Activated CD4-positive, CD25-positive, alpha-beta regulatory T cell treated with anti-CD3 and anti-CD28 coated beads, Interleukin-2, amount 50 U/mL, for 72 hours (primary cell): ENCODE measurements around the gene USP35.
"Not testable (repeated sequence)": the region's sequence is repeated elsewhere in the genome, so short reads cannot be mapped to it uniquely, and the experiment has no call there.

Source experiments
- DNase-seq: peaks from one replicate; pipeline ENCODE4 v3.0.0; 2021

USP35 gene

GRCh38 chr11:78218707-78219492, 30.2 kb downstream of the USP35 start:
- no peak for DNase-seq

- no peak for DNase-seq
Measured at GRCh38 chr11:78219493-78220217, 30.9 kb downstream of the USP35 start.

DNA sequence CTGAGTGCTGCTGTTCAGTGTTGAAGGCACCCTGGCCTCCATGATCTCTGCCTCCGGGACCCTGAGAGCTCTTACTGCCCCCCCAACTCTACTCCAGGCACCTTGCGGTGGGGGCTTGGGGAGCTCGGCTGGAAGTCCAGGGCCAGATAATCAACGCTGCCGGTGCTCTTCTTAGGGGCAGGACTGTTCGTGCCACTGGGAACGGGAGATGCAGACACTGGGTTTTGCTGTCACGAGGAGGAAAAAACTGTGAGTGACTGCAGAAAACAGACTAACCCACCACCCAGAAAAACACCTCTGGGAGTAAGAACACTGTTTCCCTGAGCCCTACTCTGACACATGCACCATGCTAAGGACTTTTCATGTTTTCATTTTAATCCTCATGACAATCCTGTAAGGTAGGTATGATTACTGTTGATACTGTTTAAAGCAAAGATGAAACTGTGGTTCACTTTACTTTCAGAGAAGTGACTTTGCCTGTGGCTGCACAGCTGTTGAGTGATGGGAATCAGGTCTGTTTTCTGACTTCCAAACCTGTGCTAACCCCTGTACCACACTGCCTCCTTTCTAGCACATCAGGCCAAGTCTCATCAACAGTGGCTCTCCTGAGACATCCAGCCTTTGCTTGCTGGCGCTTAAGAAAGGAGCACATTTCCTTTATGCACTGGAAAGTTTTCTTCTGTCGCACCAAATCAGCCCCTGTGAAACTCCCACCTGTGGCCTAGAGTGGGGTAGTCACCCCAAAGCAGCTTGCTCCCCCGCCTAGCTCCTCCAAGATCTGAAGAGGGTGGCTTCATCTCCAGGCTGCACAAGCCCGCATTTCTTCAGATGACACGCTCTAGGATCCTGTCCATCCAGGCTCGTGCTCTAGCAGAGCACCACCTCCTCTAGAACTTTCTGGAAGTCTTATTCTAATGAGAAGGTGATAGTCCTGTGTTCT, 31.8 kb downstream of the USP35 start:
- DNase-seq = no peak

- DNase-seq = no peak
Measured at GRCh38 chr11:78221396-78222315, 32.9 kb downstream of the USP35 start.

GRCh38 chr11:78222726-78223125, 34.0 kb downstream of the USP35 start:
- not testable (repeated sequence) for DNase-seq

DNA sequence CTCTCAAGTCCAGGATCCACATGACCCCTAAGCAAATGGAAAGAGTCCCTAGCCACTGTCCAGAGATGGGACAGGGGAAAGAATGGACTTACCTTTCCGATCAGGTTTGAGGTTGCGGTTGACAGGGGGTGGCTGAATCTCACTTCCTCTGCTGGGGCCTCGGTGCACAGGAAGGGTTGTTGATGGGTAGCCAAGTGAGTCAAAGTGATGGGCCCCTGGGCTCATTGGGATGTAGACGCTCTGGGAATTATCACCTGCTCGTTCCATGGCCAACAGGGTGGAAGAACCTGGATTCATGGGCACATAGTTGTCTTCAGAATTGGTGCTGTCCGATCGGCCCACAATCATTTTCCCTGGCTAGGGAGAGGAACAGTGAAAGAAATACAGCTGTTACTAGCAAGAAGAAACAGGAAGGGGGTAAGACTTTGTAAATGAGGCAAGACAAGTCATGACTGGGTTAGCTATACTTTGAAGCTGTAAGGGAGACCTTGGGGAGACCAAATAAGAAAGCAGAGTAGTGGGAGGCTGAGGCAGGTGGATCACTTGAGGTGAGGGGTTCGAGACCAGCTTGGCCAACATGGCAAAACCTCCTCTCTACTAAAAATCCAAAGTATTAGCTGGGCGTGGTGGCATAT, 34.7 kb downstream of the USP35 start:
- DNase-seq = no peak

DNA sequence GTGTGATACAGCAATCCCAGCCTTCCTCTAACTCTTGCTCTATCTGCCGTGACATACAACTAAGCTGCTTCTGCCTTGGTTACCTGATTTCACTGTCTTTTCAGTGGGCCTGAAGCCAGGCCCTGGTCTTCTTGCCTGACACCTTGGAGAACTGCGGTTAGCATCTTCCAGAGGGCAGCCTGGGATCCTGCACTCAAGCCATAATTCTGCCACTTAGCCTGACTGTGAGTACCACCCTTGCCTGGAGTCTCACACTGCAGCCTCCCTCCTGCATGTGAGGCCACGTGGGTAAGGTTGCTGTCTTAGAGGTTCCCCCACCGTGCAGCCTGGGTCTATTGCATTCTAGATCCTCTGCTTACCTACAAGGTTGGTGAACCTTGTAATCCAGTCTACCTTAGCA, 35.8 kb downstream of the USP35 start:
- DNase-seq = no peak

GRCh38 chr11:78224906-78225420, 36.2 kb downstream of the USP35 start:
- no peak for DNase-seq

GRCh38 chr11:78226684-78227680, 38.3 kb downstream of the USP35 start:
- DNase-seq = no peak

DNA sequence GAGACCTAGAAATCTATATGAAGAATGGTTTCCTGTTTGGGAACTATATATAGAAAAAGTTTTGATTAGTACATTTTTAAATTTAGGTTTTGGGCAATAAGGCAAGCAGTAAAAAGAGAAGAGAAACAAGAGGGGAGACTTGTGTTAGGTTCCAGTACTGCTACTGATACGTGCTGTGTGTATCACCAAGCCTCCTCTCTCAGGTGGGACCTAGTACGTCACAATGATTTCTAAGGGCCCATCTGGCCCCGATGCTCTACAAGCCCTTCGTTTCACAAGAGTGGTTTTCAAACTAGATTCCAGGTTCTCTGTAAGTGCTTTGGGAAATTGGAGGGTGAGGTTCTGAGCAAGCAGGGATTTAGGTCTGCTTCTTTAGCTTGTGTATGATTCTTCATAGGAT, 39.2 kb downstream of the USP35 start:
- DNase-seq = no peak

GRCh38 chr11:78228467-78228866, 39.7 kb downstream of the USP35 start:
- no peak for DNase-seq

GRCh38 chr11:78229106-78229505, 40.4 kb downstream of the USP35 start:
- DNase-seq = no peak

GRCh38 chr11:78230161-78230877, 41.6 kb downstream of the USP35 start:
- DNase-seq = no peak

DNA sequence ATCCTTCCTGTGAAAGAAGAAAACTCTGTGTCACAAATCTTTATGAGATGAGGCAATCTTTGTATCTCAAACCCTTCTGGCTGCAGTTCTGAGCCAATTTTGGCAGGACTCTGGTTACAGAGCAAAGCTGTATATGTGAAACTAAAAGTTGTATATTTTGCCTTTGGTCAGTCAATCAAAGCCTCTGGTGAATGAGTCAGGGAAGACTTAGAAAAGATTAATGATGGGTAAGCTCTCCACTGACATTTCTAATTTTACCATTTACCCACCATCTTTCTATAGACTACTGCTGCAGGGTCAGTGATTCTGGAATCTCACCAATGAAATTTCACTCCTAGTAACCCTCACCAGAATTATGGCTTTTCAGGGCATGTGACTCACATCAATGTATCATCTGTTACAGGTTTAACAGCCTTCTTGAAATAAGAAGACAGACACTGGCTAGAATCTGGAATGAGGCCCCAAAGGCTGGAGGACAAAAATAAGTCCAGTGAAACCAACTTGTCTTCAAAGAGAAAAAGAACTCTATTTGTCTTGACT, 43.3 kb downstream of the USP35 start:
- no peak for DNase-seq

- not testable (repeated sequence) for DNase-seq
Measured at GRCh38 chr11:78233046-78233445, 44.3 kb downstream of the USP35 start.

DNA sequence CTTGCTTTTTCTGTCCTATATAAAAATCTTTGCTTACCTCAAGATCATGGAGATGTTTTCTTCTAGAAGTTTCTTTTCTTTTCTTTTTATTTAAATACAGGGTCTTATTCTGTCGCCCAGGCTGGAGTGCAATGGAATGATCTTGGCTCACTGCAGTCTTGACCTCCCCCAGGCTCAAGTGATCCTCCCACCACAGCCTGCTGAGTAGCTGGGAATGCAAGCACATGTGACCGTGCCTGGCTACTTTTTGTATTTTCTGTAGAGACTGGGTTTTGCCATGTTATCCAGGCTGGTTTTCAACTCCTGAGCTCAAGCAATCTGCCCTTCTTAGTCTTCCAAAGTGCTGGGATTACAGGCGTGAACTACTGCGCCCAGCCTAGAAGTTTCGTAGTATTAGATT, 45.3 kb downstream of the USP35 start:
- no peak for DNase-seq

DNA sequence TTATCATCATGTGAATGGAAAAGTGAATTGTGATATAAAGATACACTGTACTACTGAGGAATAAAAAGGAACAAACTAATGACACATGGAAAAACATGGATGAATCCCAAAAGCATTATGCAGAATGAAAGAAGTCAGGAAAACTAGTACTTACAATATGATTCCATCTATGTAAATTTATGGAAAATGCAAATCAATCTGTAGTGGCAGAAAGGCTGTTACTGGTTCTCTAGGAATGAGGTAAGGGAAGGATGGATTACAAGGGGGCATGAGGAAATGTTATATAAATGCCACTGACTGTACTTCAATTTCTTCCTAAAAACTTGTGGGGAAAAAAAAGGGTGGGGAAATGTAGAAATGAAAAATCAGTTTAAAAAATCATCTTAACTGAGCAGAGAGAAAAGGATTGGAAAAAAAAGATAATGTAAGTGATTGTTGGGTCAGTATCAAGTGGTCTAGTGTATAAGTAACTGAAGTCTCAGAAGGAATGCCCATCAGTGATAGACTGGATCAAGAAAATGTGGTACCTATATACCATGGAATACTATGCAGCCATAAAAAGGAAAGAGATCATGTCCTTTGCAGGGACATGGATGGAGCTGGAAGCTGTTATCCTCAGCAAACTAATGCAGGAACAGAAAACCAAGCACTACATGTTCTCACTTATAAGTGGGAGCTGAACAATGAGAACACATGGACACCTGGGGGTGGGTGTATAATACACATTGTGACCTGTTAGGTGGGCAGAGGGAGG, 48.8 kb downstream of the USP35 start:
- DNase-seq = no peak

DNA sequence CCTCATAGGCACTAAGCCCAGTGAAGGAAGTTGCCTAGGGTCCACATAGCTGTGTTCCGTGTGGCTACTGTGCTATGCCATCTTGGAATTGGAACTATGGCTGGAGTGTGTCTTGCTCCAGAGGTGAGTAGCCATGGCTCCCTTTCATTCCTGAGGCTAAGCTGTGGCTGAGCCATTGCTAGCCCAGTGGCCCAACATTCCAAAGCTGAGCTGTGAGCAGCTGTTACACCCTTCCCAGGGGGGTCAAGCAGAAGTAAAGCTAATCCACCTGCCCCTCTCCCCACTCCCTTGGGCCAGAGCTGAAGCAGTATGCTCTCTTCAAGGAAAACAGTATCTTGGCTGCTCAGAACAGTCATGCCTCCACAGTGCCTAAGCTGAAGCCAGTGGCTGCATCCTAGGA, 51.1 kb downstream of the USP35 start:
- no peak for DNase-seq
